KOPT-K1 (cell line): ENCODE results near the gene ACSL3.
"Not testable (repeated sequence)": the region's sequence is repeated elsewhere in the genome, so short reads cannot be mapped to it uniquely, and the experiment has no call there.

Source experiments
- H3K27ac ChIP-seq: fragments of 200-600 bp; sonication (generic); 2 replicates; pipeline ENCODE4 v1.5.1; 2016; ENCODE audit warnings: antibody characterized with exemption, mild to moderate bottlenecking, low read depth, low read length; ENCODE audit not compliant: poor library complexity, severe bottlenecking
- H3K36me3 ChIP-seq: fragments of 200-600 bp; sonication (generic); 2 replicates; pipeline ENCODE4 v1.5.1; 2017; ENCODE audit warnings: antibody characterized with exemption, mild to moderate bottlenecking, low read length, moderate library complexity; ENCODE audit not compliant: insufficient read depth
- H3K9me3 ChIP-seq: fragments of 200-600 bp; sonication (generic); 2 replicates; pipeline ENCODE4 v1.5.1; 2017; ENCODE audit warnings: antibody characterized with exemption, low read length, mild to moderate bottlenecking; ENCODE audit not compliant: insufficient read depth, poor library complexity, severe bottlenecking

Gene ACSL3

GRCh38 chr2:222907048-222907447, 46.2 kb downstream of the ACSL3 start:
- no peak overlapping the region for H3K27ac ChIP-seq
- H3K9me3 ChIP-seq: no peaks in the 10 kb centered on the region
- H3K36me3 ChIP-seq: peaks cover 46% of the 10 kb centered on the region

GRCh38 chr2:222907790-222908441, 47.1 kb downstream of the ACSL3 start:
- peak overlapping the region; percentile 15 for H3K27ac ChIP-seq

GRCh38 chr2:222909286-222909685, 48.5 kb downstream of the ACSL3 start:
- peaks cover 43% of the 10 kb centered on the region for H3K36me3 ChIP-seq
- no peaks in the 10 kb centered on the region for H3K9me3 ChIP-seq
- peak overlapping the region; percentile 62 for H3K27ac ChIP-seq

More at GRCh38 chr2:222907790-222908441, 47.1 kb downstream of the ACSL3 start:
- H3K36me3 ChIP-seq: peaks cover 49% of the 10 kb centered on the region
- no peaks in the 10 kb centered on the region for H3K9me3 ChIP-seq

- H3K9me3 ChIP-seq: no peaks in the 10 kb centered on the region
- H3K36me3 ChIP-seq: peaks cover 43% of the 10 kb centered on the region
- H3K27ac ChIP-seq: peak overlapping the region; percentile 11
Observed at GRCh38 chr2:222912117-222912516, 51.3 kb downstream of the ACSL3 start.

GRCh38 chr2:222912776-222913175, 51.9 kb downstream of the ACSL3 start:
- Histone ChIP-seq H3K9me3 (no peaks in the 10 kb centered on the region), H3K27ac (peak overlapping the region; percentile 11), H3K36me3 (peaks cover 46% of the 10 kb centered on the region)

GRCh38 chr2:222915092-222915957, 54.5 kb downstream of the ACSL3 start:
- H3K36me3 ChIP-seq: peaks cover 66% of the 10 kb centered on the region
- no peak overlapping the region for H3K27ac ChIP-seq
- H3K9me3 ChIP-seq: no peaks in the 10 kb centered on the region

- no peaks in the 10 kb centered on the region for H3K9me3 ChIP-seq
- H3K36me3 ChIP-seq: peaks cover 66% of the 10 kb centered on the region
- no peak overlapping the region for H3K27ac ChIP-seq
Observed at GRCh38 chr2:222916229-222917197, 55.7 kb downstream of the ACSL3 start.

- not testable (repeated sequence) for H3K27ac ChIP-seq, H3K9me3 ChIP-seq
- peaks cover 66% of the 10 kb centered on the region for H3K36me3 ChIP-seq
Observed at GRCh38 chr2:222917212-222917611, 56.4 kb downstream of the ACSL3 start.

- no peak overlapping the region for H3K27ac ChIP-seq
- H3K9me3 ChIP-seq: no peaks in the 10 kb centered on the region
- peaks cover 87% of the 10 kb centered on the region for H3K36me3 ChIP-seq
Observed at GRCh38 chr2:222919841-222920526, 59.1 kb downstream of the ACSL3 start.

- Histone ChIP-seq H3K36me3 (peaks cover 92% of the 10 kb centered on the region), H3K9me3 (no peaks in the 10 kb centered on the region), H3K27ac (no peak overlapping the region)
Observed at GRCh38 chr2:222920657-222921186, 59.9 kb downstream of the ACSL3 start.

GRCh38 chr2:222922019-222922800, 61.4 kb downstream of the ACSL3 start:
- Histone ChIP-seq H3K27ac (no peak overlapping the region), H3K36me3 (peaks cover 90% of the 10 kb centered on the region), H3K9me3 (no peaks in the 10 kb centered on the region)

GRCh38 chr2:222926915-222927314, 66.1 kb downstream of the ACSL3 start:
- Histone ChIP-seq H3K36me3 (peaks cover 91% of the 10 kb centered on the region), H3K27ac (no peak overlapping the region), H3K9me3 (no peaks in the 10 kb centered on the region)

- H3K27ac ChIP-seq: no peak overlapping the region
- peaks cover 88% of the 10 kb centered on the region for H3K36me3 ChIP-seq
Observed at GRCh38 chr2:222927600-222927999, 66.8 kb downstream of the ACSL3 start.

More at GRCh38 chr2:222927600-222927999, 66.8 kb downstream of the ACSL3 start:
- H3K9me3 ChIP-seq: no peaks in the 10 kb centered on the region
